Body of pancreas (tissue), 4 donors: Measurements from ENCODE around the gene LSM3.

ENCODE experiments used
- CTCF ChIP-seq, 7 experiments: fragments of 450-650 bp in 4 of 7; fragments of 200-600 bp in 3 of 7; sonication (generic) in 3 of 7; IDR thresholded peaks; one replicate each; pipeline ENCODE4 v1.5.1; 2016 to 2019; ENCODE audit warnings: antibody characterized with exemption in 7 of 7
- POLR2A ChIP-seq, 3 donors: fragments of 450-650 bp; IDR thresholded peaks; one replicate each; pipeline ENCODE4 v1.6.1; 2016; ENCODE audit warnings: antibody characterized with exemption in 3 of 3, mild to moderate bottlenecking in 2 of 3

- TF ChIP-seq POLR2A (IDR thresholded peaks at IDR 0.05) (no peak), CTCF (IDR thresholded peaks at IDR 0.05) (no peak)
Measured at GRCh38 chr3:14134291-14134690, 44.3 kb upstream of the LSM3 start.
